ENCODE measurements around the gene SLC29A1.
"Not testable (repeated sequence)": the region's sequence is repeated elsewhere in the genome, so short reads cannot be mapped to it uniquely, and the experiment has no call there.

Gene SLC29A1

DNA sequence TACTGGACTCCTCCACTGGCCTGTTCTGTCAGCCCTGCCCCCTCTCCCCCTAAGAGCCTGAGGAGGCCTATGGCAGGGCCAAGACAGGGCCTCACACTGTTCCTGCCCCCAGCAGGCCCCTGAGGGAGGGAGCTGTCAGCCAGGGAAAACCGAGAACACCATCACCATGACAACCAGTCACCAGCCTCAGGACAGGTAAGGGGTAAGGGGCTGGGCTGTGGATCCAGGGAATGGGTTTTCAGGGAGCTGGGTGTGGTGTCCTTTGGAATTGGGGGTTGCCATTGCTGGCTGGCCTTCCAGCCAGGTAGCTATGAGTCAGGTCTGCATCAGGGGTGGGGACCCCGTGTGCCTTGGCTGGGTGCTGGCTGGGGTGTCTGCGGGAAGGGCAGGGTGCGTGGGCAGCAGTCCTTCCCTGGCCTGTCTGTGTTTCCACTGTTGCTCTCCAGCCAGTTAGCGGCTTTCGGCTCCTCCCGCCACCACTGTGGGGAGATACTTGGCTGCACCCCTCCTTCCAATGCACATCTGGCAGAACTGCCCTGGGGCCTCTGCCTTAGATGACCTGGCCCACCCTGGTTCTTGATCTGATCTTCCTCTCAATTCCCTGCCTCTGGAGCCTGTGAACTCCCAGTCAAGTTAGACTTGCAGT lies 3.9 kb downstream of the SLC29A1 start:
- no peak for DNase-seq (ENCODE audit: extremely low read depth, low read depth)
- H3K4me3 ChIP-seq (replicated peaks; ENCODE audit: low read depth, low read length): no peak overlapping the region

DNA sequence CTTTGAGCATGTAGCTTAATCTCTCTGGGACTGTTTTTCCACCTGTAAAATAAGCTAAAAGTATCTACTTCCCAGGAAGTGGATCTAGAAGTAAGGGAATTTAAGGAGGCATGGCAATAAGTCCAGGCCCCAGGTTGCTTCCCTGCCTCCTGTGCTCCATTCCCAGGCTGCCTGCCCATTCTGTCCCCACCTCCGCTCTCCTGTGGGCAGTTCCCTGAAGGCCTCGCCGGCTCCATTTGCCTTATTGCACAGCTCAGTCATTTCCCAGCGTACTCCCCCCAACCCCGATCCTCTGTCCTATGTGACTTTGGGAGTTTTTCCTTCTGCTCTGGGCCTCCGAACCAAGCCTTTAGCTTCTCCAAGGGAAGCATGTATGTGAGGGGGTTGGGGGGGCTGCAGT lies 4.6 kb downstream of the SLC29A1 start:
- TF ChIP-seq, protein P1, sequence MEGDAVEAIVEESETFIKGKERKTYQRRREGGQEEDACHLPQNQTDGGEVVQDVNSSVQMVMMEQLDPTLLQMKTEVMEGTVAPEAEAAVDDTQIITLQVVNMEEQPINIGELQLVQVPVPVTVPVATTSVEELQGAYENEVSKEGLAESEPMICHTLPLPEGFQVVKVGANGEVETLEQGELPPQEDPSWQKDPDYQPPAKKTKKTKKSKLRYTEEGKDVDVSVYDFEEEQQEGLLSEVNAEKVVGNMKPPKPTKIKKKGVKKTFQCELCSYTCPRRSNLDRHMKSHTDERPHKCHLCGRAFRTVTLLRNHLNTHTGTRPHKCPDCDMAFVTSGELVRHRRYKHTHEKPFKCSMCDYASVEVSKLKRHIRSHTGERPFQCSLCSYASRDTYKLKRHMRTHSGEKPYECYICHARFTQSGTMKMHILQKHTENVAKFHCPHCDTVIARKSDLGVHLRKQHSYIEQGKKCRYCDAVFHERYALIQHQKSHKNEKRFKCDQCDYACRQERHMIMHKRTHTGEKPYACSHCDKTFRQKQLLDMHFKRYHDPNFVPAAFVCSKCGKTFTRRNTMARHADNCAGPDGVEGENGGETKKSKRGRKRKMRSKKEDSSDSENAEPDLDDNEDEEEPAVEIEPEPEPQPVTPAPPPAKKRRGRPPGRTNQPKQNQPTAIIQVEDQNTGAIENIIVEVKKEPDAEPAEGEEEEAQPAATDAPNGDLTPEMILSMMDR (IDR thresholded peaks at IDR 0.05; ENCODE audit: low read depth, low read length, missing control alignments): no peak
- no peak overlapping the region for H3K4me3 ChIP-seq (replicated peaks; ENCODE audit: low read depth, low read length)
- no peak for DNase-seq (ENCODE audit: extremely low read depth, low read depth)

More for the DNA sequence above, 3.9 kb downstream of the SLC29A1 start:
- TF ChIP-seq, protein P1 (IDR thresholded peaks at IDR 0.05; ENCODE audit: low read depth, low read length, missing control alignments): no peak

DNA sequence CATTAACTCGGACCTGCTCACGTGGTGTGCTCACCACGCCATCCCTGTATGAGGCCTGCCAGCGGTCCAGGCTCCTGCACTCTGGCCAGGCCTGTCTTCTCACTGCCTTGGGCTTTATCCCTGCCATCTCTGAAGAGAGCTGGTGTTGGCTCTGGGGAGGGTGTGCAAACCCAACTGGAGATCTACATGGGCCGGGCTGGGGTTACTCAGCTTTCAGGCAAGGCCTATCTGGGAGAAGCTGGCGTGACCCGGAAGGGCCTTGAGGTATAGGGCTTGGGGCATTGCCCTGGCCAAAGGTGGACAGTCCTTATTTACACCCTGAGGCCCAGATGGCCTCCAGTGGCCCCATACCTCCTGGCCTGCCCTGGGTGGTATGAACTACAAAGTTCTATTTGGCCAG lies 5.0 kb downstream of the SLC29A1 start:
- H3K4me3 ChIP-seq (replicated peaks; ENCODE audit: low read depth, low read length): no peak overlapping the region
- TF ChIP-seq, protein P1 (IDR thresholded peaks at IDR 0.05; ENCODE audit: low read depth, low read length, missing control alignments): no peak
- no peak for DNase-seq (ENCODE audit: extremely low read depth, low read depth)

DNA sequence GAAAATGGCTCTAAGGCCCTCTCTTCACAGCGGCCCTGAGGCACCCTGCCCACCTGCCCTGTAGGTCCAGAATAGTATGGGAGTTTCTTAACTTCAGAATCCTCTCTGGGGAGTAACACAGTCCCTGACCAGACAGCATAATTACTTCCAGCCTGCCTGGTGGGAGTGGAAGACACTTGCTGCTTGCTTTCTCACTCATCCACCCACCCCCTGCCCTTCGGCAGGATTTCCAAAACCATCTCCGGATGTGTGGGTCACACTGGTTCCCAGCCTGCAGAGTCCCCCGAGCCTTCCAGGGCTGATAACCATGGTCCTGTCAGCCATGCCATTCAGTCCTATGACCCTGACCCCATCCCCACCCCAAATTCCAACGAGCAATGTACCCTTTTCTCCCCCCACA lies 5.4 kb downstream of the SLC29A1 start:
- no peak for DNase-seq (ENCODE audit: extremely low read depth, low read depth)
- no peak overlapping the region for H3K4me3 ChIP-seq (replicated peaks; ENCODE audit: low read depth, low read length)
- TF ChIP-seq, protein P1 (IDR thresholded peaks at IDR 0.05; ENCODE audit: low read depth, low read length, missing control alignments): no peak

DNA sequence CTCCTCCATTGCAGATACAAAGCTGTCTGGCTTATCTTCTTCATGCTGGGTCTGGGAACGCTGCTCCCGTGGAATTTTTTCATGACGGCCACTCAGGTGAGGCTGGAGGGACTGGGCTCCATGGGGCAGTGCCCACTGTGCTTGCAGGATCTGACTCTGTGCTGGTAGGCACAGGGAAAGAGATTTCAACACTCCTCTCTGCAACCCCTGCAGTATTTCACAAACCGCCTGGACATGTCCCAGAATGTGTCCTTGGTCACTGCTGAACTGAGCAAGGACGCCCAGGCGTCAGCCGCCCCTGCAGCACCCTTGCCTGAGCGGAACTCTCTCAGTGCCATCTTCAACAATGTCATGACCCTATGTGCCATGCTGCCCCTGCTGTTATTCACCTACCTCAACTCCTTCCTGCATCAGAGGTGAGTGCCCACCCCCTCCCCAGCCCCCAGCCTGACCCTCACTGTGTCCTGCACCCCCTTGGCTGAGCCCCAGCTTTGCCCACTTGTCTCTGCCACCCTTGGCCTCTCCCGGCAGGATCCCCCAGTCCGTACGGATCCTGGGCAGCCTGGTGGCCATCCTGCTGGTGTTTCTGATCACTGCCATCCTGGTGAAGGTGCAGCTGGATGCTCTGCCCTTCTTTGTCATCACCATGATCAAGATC lies 6.1 kb downstream of the SLC29A1 start:
- H3K4me3 ChIP-seq (replicated peaks; ENCODE audit: low read depth, low read length): no peak overlapping the region
- DNase-seq (ENCODE audit: extremely low read depth, low read depth): no peak
- TF ChIP-seq, protein P1 (IDR thresholded peaks at IDR 0.05; ENCODE audit: low read depth, low read length, missing control alignments): no peak

DNA sequence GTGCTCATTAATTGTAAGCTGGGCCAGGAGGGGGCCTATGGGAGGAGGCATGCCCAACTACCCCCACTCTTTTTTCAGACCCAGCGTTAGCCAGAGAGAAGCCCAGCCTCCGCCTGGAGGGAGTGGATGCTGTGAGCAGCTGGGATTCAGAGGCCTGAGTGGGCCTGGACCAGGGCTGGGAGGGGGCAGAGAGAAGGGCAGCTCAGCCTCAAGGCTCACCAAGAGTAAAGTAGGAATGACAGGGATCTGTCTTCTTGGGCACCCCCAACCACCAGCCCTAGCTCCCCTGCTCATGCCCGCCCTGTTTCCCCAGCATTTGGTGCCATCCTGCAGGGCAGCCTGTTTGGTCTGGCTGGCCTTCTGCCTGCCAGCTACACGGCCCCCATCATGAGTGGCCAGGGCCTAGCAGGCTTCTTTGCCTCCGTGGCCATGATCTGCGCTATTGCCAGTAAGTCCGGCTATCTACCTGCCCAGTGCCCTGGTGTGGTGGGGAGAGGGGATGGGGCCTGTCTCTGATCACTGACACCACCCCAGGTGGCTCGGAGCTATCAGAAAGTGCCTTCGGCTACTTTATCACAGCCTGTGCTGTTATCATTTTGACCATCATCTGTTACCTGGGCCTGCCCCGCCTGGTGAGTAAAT lies 6.8 kb downstream of the SLC29A1 start:
- TF ChIP-seq, protein P1 (IDR thresholded peaks at IDR 0.05; ENCODE audit: low read depth, low read length, missing control alignments): no peak
- H3K4me3 ChIP-seq (replicated peaks; ENCODE audit: low read depth, low read length): no peak overlapping the region
- DNase-seq (ENCODE audit: extremely low read depth, low read depth): no peak

DNA sequence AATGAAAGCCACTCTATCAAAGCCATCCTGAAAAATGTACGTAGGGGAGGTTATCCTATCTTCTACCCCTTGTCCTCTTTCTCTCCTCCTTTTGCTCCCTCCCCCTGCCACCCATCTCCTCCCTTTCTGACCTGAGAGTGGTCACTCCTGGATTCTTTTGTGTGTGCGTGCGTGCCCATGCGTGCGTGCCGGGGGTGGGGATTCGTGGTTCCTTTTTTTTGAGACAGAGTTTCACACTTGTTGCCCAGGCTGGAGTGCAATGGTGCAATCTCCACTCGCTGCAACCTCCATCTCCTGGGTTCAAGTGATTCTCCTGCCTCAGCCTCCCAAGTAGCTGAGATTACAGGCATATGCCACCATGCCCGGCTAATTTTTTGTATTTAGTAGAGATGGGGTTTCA lies 8.0 kb downstream of the SLC29A1 start:
- DNase-seq (ENCODE audit: extremely low read depth, low read depth); H3K4me3 ChIP-seq (replicated peaks; ENCODE audit: low read depth, low read length): not testable (repeated sequence)

All from HFF-Myc (cell line).